ENCODE results near the gene TMEM254. TPM values are rescaled to one million over a fixed set of nuclear protein-coding genes. Genes with fewer than 3 reads are reported as not detected.
A peak's percentile ranks its signal among the peaks of the same experiment; 100 is the strongest.
"Not testable (repeated sequence)": the region's sequence is repeated elsewhere in the genome, so short reads cannot be mapped to it uniquely, and the experiment has no call there.

Gene TMEM254
- total RNA-seq, 2 donors from 2014 or later: 15.6 to 15.8 TPM

- no peak overlapping the region for H3K27ac Mint-ChIP-seq
- DNase-seq: no peak
Measured at GRCh38 chr10:80090121-80090520, 11.7 kb downstream of the TMEM254 start.

GRCh38 chr10:80094231-80094630 is 15.8 kb downstream of the TMEM254 start:
- H3K4me3 Mint-ChIP-seq: no peak overlapping the region
- ATAC-seq (replicated peaks in 1 of 2): no peak

More at GRCh38 chr10:80090121-80090520, 11.7 kb downstream of the TMEM254 start:
- Mint-ChIP-seq H3K4me3 (no peak overlapping the region), H3K4me1 (ENCODE audit: low read depth) (no peaks in the 10 kb centered on the region), H3K9me3 (no peaks in the 10 kb centered on the region), H3K36me3 (ENCODE audit: insufficient read depth in 2 of 2) (no peaks in the 10 kb centered on the region), H3K27me3 (ENCODE audit: low read depth) (no peaks in the 10 kb centered on the region)
- ATAC-seq (replicated peaks in 1 of 2): no peak

GRCh38 chr10:80098272-80098671 is 19.8 kb downstream of the TMEM254 start:
- not testable (repeated sequence) for H3K36me3 Mint-ChIP-seq (ENCODE audit: insufficient read depth in 2 of 2); ATAC-seq (replicated peaks in 1 of 2); H3K27me3 Mint-ChIP-seq (ENCODE audit: low read depth); H3K27ac Mint-ChIP-seq; DNase-seq; H3K9me3 Mint-ChIP-seq; H3K4me3 Mint-ChIP-seq; H3K4me1 Mint-ChIP-seq (ENCODE audit: low read depth)

More at GRCh38 chr10:80094231-80094630, 15.8 kb downstream of the TMEM254 start:
- Mint-ChIP-seq H3K27ac (no peak overlapping the region), H3K9me3 (no peaks in the 10 kb centered on the region), H3K27me3 (ENCODE audit: low read depth) (no peaks in the 10 kb centered on the region), H3K4me1 (ENCODE audit: low read depth) (no peaks in the 10 kb centered on the region), H3K36me3 (ENCODE audit: insufficient read depth in 2 of 2) (no peaks in the 10 kb centered on the region)
- DNase-seq: no peak

GRCh38 chr10:80099295-80099694 is 20.8 kb downstream of the TMEM254 start:
- ATAC-seq (replicated peaks in 1 of 2); H3K4me3 Mint-ChIP-seq; H3K9me3 Mint-ChIP-seq; H3K4me1 Mint-ChIP-seq (ENCODE audit: low read depth); H3K27me3 Mint-ChIP-seq (ENCODE audit: low read depth); DNase-seq; H3K27ac Mint-ChIP-seq; H3K36me3 Mint-ChIP-seq (ENCODE audit: insufficient read depth in 2 of 2): not testable (repeated sequence)

GRCh38 chr10:80100116-80100515 is 21.7 kb downstream of the TMEM254 start:
- no peaks in the 10 kb centered on the region for H3K9me3 Mint-ChIP-seq

GRCh38 chr10:80100861-80101695 is 22.6 kb downstream of the TMEM254 start:
- no peaks in the 10 kb centered on the region for H3K36me3 Mint-ChIP-seq (ENCODE audit: insufficient read depth in 2 of 2)
- no peak overlapping the region for H3K27ac Mint-ChIP-seq
- no peaks in the 10 kb centered on the region for H3K27me3 Mint-ChIP-seq (ENCODE audit: low read depth)
- H3K4me1 Mint-ChIP-seq (ENCODE audit: low read depth): no peaks in the 10 kb centered on the region
- no peak for DNase-seq
- no peak overlapping the region for H3K4me3 Mint-ChIP-seq
- no peaks in the 10 kb centered on the region for H3K9me3 Mint-ChIP-seq
- no peak for ATAC-seq (replicated peaks in 1 of 2)

More at GRCh38 chr10:80100116-80100515, 21.7 kb downstream of the TMEM254 start:
- Mint-ChIP-seq H3K4me1 (ENCODE audit: low read depth) (no peaks in the 10 kb centered on the region), H3K36me3 (ENCODE audit: insufficient read depth in 2 of 2) (no peaks in the 10 kb centered on the region), H3K4me3 (no peak overlapping the region), H3K27me3 (ENCODE audit: low read depth) (no peaks in the 10 kb centered on the region), H3K27ac (no peak overlapping the region)
- no peak for DNase-seq
- ATAC-seq (replicated peaks in 1 of 2): no peak

GRCh38 chr10:80104066-80104926 is 25.8 kb downstream of the TMEM254 start:
- Mint-ChIP-seq H3K4me3 (no peak overlapping the region), H3K36me3 (ENCODE audit: insufficient read depth in 2 of 2) (peaks cover 8 to 17% of the 10 kb centered on the region in 2 donors), H3K27me3 (ENCODE audit: low read depth) (no peaks in the 10 kb centered on the region), H3K4me1 (ENCODE audit: low read depth) (no peaks in the 10 kb centered on the region), H3K9me3 (peaks cover 7 to 9% of the 10 kb centered on the region in 2 donors), H3K27ac (no peak overlapping the region)
- no peak for DNase-seq
- peak; percentile 46 to 60 for ATAC-seq (replicated peaks in 1 of 2)

GRCh38 chr10:80108576-80109239 is 30.2 kb downstream of the TMEM254 start:
- Mint-ChIP-seq H3K4me1 (ENCODE audit: low read depth) (no peaks in the 10 kb centered on the region), H3K9me3 (peaks cover 7 to 9% of the 10 kb centered on the region in 2 donors), H3K36me3 (ENCODE audit: insufficient read depth in 2 of 2) (peaks cover 11 to 21% of the 10 kb centered on the region in 2 donors), H3K27me3 (ENCODE audit: low read depth) (no peaks in the 10 kb centered on the region), H3K27ac (no peak overlapping the region), H3K4me3 (no peak overlapping the region)
- DNase-seq: no peak
- ATAC-seq (replicated peaks in 1 of 2): no peak

GRCh38 chr10:80110986-80111385 is 32.5 kb downstream of the TMEM254 start:
- peaks cover 7 to 9% of the 10 kb centered on the region in 2 donors for H3K9me3 Mint-ChIP-seq
- H3K4me3 Mint-ChIP-seq: no peak overlapping the region
- ATAC-seq (replicated peaks in 1 of 2) (no peak), DNase-seq (no peak)
- H3K4me1 Mint-ChIP-seq (ENCODE audit: low read depth): no peaks in the 10 kb centered on the region
- H3K36me3 Mint-ChIP-seq (ENCODE audit: insufficient read depth in 2 of 2): peaks cover 11 to 21% of the 10 kb centered on the region in 2 donors
- no peak overlapping the region for H3K27ac Mint-ChIP-seq
- H3K27me3 Mint-ChIP-seq (ENCODE audit: low read depth): no peaks in the 10 kb centered on the region

GRCh38 chr10:80118669-80119068 is 40.2 kb downstream of the TMEM254 start:
- ATAC-seq (replicated peaks in 1 of 2): no peak
- Mint-ChIP-seq H3K36me3 (ENCODE audit: insufficient read depth in 2 of 2) (no peaks in the 10 kb centered on the region), H3K9me3 (no peaks in the 10 kb centered on the region), H3K4me1 (ENCODE audit: low read depth) (no peaks in the 10 kb centered on the region), H3K27me3 (ENCODE audit: low read depth) (no peaks in the 10 kb centered on the region), H3K27ac (no peak overlapping the region), H3K4me3 (no peak overlapping the region)
- DNase-seq: no peak

- no peaks in the 10 kb centered on the region for H3K36me3 Mint-ChIP-seq (ENCODE audit: insufficient read depth in 2 of 2)
- H3K27ac Mint-ChIP-seq: no peak overlapping the region
- no peaks in the 10 kb centered on the region for H3K27me3 Mint-ChIP-seq (ENCODE audit: low read depth)
- no peaks in the 10 kb centered on the region for H3K4me1 Mint-ChIP-seq (ENCODE audit: low read depth)
- no peaks in the 10 kb centered on the region for H3K9me3 Mint-ChIP-seq
- H3K4me3 Mint-ChIP-seq: no peak overlapping the region
- DNase-seq (no peak), ATAC-seq (replicated peaks in 1 of 2) (no peak)
Measured at GRCh38 chr10:80122110-80122710, 43.7 kb downstream of the TMEM254 start.

- DNase-seq (no peak), ATAC-seq (replicated peaks in 1 of 2) (no peak)
- H3K27me3 Mint-ChIP-seq (ENCODE audit: low read depth): no peaks in the 10 kb centered on the region
- no peak overlapping the region for H3K27ac Mint-ChIP-seq
- no peak overlapping the region for H3K4me3 Mint-ChIP-seq
- H3K9me3 Mint-ChIP-seq: no peaks in the 10 kb centered on the region
- no peaks in the 10 kb centered on the region for H3K36me3 Mint-ChIP-seq (ENCODE audit: insufficient read depth in 2 of 2)
- H3K4me1 Mint-ChIP-seq (ENCODE audit: low read depth): no peaks in the 10 kb centered on the region
Measured at GRCh38 chr10:80122746-80123145, 44.3 kb downstream of the TMEM254 start.

Data from activated T-cell treated with anti-CD3 and anti-CD28 coated beads, Interleukin-2, amount 50 U/mL, for 72 hours (primary cell).